NCI-H524 (cell line): ENCODE data around the gene EBF4.
A peak's percentile ranks its signal among the peaks of the same experiment; 100 is the strongest.

Source experiments
- DNase-seq, 2 experiments: peaks; one replicate each; lab custom pipeline; 2025; lab: John Stamatoyannopoulos, UW

EBF4 gene

GRCh38 chr20:2742934-2743559 is 50.5 kb downstream of the EBF4 start:
- DNase-seq, result peak; percentile 36 to 72

DNA sequence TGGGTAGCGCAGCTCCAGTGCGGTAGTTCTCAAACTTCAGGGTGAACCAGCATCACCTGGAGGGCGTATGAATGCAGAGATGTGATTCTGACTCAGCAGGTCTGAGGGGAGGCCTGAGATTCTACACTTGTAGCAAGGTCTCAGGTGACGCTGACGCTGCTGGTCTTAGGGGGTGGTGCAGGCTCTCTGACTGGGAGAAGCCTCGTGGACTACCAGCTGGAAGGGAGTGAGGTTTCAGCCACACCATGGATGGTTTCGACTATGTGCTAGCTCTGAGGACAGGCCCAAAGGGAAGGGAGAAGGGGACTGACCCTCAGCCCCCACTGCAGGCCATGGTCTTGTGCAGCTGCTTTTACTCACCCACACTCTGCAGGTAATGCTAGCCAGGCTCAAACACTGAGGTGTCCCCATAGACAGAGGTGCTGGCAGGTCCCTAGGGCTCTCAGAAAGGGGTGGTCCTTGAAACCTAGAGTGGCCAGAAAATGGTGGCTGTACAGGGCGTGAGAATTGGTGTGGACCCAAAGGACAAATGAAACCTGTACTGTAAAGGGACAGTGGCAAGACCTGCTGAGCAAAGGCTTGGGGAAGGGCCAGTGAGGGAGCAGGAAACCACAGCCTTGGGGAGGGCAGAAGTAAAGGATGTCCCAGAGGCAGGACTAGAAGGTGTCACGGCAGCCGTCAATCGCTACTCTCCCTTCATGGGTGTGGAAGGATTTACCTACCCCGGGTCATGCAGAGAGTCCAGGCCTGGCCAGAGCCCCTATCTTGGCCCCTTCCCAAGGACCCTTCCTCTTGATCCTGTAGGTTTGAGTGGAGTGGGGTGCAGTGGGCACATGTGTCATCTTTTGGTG is 52.7 kb downstream of the EBF4 start:
- no peak for DNase-seq

GRCh38 chr20:2745936-2746635 is 53.5 kb downstream of the EBF4 start:
- DNase-seq, result no peak

GRCh38 chr20:2746636-2747265 is 54.2 kb downstream of the EBF4 start:
- no peak for DNase-seq

GRCh38 chr20:2747676-2748235 is 55.2 kb downstream of the EBF4 start:
- no peak for DNase-seq

- DNase-seq, result no peak
These were observed 56.2 kb downstream of the EBF4 start for GRCh38 chr20:2748551-2749342.

DNA sequence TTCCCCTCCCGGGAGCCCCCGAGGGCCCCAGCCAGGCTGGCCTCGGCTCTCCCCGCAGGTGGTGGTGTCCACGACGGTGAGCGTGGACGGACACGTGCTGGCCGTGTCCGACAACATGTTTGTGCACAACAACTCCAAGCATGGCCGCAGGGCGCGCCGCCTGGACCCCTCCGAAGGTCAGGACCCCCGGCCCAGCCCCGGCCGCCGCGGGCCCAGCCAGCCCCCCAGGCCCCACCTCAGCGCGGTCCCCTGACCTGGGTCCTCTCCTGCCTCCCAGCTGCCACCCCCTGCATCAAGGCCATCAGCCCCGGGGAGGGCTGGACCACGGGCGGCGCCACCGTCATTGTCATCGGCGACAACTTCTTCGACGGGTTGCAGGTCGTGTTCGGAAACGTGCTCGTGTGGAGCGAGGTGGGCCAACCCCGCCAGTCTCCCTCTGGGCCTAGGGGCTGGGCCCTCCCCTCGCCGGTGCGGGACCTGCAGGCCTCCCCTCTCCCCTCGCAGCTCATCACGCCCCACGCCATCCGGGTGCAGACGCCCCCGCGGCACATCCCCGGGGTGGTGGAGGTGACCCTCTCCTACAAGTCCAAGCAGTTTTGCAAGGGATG is 56.9 kb downstream of the EBF4 start:
- no peak for DNase-seq

GRCh38 chr20:2749951-2750490 is 57.4 kb downstream of the EBF4 start:
- DNase-seq, result peak in 1 of 2 experiments; percentile 10

GRCh38 chr20:2750491-2751251 is 58.1 kb downstream of the EBF4 start:
- peak; percentile 23 to 35 for DNase-seq

DNA sequence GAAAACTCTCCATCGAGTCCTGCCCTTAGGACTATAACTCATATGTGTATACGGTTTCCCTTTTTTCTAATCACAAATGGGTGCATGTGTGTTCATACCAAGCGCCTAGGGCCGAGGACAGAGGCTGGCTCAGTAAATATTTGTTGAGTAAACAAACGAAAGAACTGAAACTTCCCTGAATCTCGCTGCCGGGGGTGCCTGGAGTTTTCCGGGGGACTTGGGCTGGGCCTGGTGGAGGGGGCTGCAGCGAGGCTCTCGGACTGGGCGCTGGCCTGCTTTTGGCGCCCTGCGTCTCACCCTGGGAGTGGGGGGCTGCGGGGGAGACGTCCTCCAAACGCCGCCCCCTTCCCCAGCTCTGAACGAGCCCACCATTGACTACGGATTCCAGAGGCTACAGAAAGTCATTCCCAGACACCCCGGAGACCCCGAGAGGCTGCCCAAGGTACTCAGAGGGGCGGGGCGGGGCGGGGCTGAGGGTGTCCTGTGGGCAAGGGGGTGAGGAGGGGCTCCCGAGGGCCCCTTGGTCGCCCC is 58.8 kb downstream of the EBF4 start:
- DNase-seq, result no peak

GRCh38 chr20:2751878-2752566 is 59.4 kb downstream of the EBF4 start:
- peak in 1 of 2 experiments; percentile 23 for DNase-seq

DNA sequence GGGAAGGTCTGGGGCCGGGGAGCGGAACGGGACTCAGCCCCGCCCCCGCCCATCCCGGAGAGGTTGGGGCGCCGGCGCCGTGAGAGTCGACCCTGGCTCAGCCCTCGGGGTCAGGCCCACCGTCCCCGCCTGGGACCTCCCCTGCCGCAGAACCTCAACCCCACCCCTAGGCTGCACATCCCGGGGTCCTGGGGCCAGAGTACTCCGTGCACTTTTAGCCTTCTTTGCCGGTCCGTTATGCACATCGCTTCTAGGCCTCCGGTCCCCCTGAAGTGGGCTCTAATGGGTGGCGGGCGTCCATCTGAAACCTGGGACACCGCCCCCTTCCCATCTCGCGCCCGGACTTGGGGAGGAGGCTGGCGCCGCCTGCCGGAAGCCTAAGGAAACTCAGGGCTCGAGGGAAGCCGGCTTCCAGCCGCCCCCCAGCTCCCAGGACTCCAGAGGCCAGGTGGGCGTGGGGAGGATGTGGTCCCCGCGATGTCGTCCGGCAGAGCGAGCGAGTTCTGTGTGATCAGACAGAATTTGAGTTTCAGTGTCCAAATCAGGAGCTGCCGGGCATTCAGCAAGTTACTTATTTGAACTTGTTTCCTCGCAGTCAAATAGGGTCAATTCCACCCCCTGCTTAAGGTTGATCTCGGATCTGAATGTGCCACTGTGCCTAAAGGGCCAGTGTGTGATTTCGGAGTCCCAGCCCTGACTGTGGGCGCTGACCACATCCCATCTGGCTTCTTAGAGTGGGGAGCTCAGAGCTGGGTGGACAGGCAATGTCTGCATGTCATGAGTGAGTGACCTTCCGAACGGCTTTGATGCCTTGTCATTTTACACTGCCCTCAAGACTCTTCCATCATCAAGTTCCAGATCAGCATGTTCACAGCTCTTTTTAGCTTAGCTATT is 60.2 kb downstream of the EBF4 start:
- peak; percentile 39 to 57 for DNase-seq

GRCh38 chr20:2753461-2754040 is 61.0 kb downstream of the EBF4 start:
- DNase-seq, result no peak

- no peak for DNase-seq
These were observed 61.8 kb downstream of the EBF4 start for GRCh38 chr20:2754424-2754823.

GRCh38 chr20:2755451-2756055 is 63.0 kb downstream of the EBF4 start:
- DNase-seq, result no peak

DNA sequence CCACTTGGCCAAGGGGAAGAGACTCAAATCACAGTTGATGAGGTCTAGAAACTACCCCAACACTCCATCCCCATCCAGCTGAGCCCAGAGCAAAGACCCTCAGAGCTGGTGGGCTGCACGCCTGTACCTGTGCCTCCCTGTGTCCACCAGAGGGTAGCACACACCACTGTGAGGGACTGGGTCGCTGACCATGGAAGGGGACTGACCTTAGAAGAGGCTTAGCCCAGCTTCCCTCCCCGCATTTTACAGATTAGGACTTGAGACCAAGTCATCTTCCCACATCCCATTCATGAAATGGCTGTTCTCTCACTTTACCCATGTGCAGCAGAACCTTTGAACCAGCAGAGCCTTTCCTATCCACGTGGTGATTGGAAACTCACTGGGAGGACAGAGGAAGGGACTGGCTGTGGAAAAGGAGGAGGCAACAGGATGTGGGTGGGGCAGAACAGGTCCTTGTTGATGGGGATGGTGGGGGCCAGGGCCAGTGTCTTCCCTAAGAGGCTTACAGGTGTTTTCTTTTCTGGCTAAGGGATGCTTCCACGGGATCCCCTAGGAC is 63.6 kb downstream of the EBF4 start:
- peak; percentile 30 to 55 for DNase-seq

- DNase-seq, result no peak
These were observed 64.4 kb downstream of the EBF4 start for GRCh38 chr20:2757001-2757400.
